Activated naive CD4-positive, alpha-beta T cell treated with anti-CD3 and anti-CD28 coated beads, Interleukin-2, amount 10 ng/mL, durations not matched to agents 7 days and 5 days (primary cell): Measurements from ENCODE around the gene NLGN4Y.
"Not testable (repeated sequence)": the region's sequence is repeated elsewhere in the genome, so short reads cannot be mapped to it uniquely, and the experiment has no call there.

Experiments
- CTCF ChIA-PET: fragments of 350-600 bp; sonication (Branson Sonifier 250); formaldehyde crosslinking; loops from one replicate; lab custom pipeline; 2021; ENCODE audit warnings: antibody characterized with exemption; lab: Charles Lee
- DNase-seq: peaks from one replicate; pipeline ENCODE4 v3.0.0-alpha.2; 2020
- H3K27ac Mint-ChIP-seq: one replicate; pipeline ENCODE4 v1.8.0; 2021; ENCODE audit warnings: mild to moderate bottlenecking, moderate library complexity, mixed read lengths
- H3K27me3 Mint-ChIP-seq: one replicate; pipeline ENCODE4 v1.8.0; 2021; ENCODE audit warnings: mild to moderate bottlenecking, mixed read lengths
- H3K36me3 Mint-ChIP-seq: one replicate; pipeline ENCODE4 v1.8.0; 2021; ENCODE audit warnings: mixed read lengths
- H3K4me1 Mint-ChIP-seq: one replicate; pipeline ENCODE4 v1.8.0; 2021; ENCODE audit warnings: mixed read lengths
- H3K4me3 Mint-ChIP-seq: one replicate; pipeline ENCODE4 v1.8.0; 2021; ENCODE audit warnings: mild to moderate bottlenecking, moderate library complexity, mixed read lengths
- H3K9me3 Mint-ChIP-seq: one replicate; pipeline ENCODE4 v1.8.0; 2021; ENCODE audit warnings: mixed read lengths

Gene NLGN4Y

DNA sequence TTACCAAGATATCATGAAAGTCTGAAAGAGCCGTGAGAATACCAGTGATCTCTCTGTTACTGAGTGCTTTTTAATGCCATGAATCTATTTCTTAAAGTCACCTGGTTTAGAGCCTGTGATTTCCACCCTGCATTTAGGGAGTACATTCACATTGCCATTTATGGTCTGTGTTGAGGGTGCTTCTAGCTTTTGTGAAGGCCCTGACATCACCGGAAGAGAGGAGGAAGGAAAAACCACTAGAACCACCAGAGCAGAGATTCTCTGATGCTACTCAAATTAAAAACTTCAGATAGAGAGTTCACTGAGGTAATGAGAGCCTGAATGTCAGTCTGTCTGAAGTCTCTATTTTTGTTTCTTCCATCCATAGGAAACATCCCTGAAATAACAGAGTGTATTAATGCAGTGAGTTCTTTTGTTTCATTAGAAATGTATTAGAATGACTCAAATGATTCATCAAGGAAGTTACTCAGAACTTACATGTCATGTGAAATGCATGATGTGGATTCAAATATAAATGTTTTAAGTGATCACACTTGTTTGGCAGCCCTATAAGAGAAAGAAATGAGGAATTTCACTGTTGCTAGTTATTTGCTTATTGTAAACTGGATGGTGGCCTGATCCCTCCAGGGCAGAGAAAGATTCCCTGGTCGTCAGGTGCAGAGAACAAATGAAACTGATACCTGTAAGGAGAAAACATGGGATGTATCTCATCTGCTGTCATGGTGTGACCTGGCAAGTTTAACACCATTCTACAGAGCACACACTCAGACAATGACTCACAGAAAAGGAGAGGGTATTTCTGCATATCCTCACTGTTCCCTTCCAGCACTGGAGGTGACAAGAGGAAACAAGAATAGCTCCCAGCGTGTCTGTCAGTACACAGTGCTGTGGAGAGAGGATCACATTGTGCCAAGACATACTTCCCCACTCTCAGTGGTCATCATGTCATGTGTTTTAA, 310.1 kb downstream of the NLGN4Y start:
- Mint-ChIP-seq H3K27ac (peak overlapping the region; percentile 14), H3K9me3 (peaks cover 2% of the 10 kb centered on the region), H3K4me3 (no peak overlapping the region), H3K4me1 (peaks cover 2% of the 10 kb centered on the region), H3K36me3 (no peaks in the 10 kb centered on the region), H3K27me3 (no peaks in the 10 kb centered on the region)
- DNase-seq = no peak
- CTCF ChIA-PET = no interaction called here

DNA sequence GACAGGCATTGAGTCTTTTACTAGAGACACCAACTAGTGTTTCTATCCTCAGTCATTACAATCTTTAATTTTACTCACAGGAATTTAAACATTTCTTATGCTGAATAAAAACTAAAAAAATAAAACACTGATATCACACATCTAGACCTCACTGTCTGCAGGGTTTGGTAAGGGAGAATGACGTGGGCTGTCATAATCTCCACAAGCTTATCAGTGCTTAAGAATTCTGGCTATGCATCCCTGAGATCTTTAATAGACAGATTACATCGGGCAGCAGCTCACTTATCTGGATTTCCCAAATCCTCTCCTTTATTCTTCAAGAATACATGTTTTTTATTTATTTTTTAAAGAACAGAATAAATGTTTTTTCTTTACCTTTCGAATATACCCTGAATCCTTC, 313.1 kb downstream of the NLGN4Y start:
- Mint-ChIP-seq H3K4me3 (no peak overlapping the region), H3K36me3 (no peaks in the 10 kb centered on the region), H3K27me3 (no peaks in the 10 kb centered on the region), H3K4me1 (peaks cover 2% of the 10 kb centered on the region), H3K27ac (no peak overlapping the region), H3K9me3 (peaks cover 2% of the 10 kb centered on the region)
- no peak for DNase-seq
- CTCF ChIA-PET = no interaction called here

DNA sequence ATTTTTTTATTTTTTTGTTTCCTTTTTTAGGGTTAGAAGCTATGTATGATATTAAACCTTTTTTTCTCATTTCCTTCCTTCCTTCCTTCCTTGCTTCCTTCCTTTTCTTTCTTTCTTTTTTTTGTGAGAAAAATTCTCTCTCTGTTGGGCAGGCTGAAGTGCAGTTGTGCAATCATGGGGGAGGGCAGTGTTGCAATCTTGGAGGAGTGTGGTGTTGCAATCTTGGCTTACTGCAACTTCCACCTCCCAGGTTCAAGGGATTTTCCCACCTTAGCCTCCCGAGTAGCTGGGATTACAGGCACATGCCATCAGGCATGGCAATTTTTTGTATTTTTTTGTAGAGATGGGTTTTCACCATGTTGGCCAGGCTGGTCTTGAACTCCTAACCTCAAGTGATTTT, 326.4 kb downstream of the NLGN4Y start:
- H3K27me3 Mint-ChIP-seq = no peaks in the 10 kb centered on the region
- H3K27ac Mint-ChIP-seq = no peak overlapping the region
- H3K4me3 Mint-ChIP-seq = no peak overlapping the region
- CTCF ChIA-PET = no interaction called here
- no peak for DNase-seq
- no peaks in the 10 kb centered on the region for H3K4me1 Mint-ChIP-seq
- no peaks in the 10 kb centered on the region for H3K9me3 Mint-ChIP-seq
- no peaks in the 10 kb centered on the region for H3K36me3 Mint-ChIP-seq

DNA sequence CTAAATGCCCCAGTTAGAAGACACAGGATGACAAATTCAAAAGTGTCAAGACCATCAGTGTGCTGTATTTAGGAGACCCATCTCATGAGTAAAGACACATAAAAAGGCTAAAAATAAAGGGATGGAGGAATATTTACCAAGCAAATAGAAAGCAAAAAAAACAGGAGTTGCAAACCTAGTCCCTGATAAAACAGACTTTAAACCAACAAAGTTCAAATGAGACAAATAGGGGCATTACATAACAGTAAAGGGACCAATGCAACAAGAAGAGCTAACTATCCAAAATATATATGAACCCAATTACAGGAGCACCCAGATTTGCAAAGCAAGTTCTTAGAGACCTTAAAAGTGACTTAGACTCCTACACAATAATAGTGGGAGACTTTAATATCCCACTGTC, 336.1 kb downstream of the NLGN4Y start:
- CTCF ChIA-PET = no interaction called here
- H3K27me3 Mint-ChIP-seq = no peaks in the 10 kb centered on the region
- no peak for DNase-seq
- H3K9me3 Mint-ChIP-seq = peaks cover 2% of the 10 kb centered on the region
- H3K4me3 Mint-ChIP-seq = no peak overlapping the region
- no peaks in the 10 kb centered on the region for H3K4me1 Mint-ChIP-seq
- no peaks in the 10 kb centered on the region for H3K36me3 Mint-ChIP-seq
- no peak overlapping the region for H3K27ac Mint-ChIP-seq

DNA sequence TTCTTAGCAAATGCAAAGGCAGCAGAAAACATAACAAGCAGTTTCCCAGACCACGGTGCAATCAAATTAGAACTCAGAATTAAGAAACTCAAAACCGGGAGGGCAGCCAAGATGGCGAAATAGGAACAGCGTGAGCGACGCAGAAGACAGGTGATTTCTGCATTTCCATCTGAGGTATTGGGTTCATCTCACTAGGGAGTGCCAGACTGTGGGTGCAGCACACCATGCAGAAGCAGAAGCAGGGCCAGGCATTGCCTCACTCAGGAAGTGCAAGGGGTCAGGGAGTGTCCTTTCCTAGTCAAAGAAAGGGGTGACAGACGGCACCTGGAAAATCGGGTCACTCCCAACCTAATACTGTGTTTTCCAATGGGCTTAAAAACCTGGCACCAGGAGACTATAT, 336.7 kb downstream of the NLGN4Y start:
- H3K9me3 Mint-ChIP-seq, H3K4me3 Mint-ChIP-seq, H3K27ac Mint-ChIP-seq, H3K27me3 Mint-ChIP-seq, H3K4me1 Mint-ChIP-seq, CTCF ChIA-PET, DNase-seq, H3K36me3 Mint-ChIP-seq: not testable (repeated sequence)

DNA sequence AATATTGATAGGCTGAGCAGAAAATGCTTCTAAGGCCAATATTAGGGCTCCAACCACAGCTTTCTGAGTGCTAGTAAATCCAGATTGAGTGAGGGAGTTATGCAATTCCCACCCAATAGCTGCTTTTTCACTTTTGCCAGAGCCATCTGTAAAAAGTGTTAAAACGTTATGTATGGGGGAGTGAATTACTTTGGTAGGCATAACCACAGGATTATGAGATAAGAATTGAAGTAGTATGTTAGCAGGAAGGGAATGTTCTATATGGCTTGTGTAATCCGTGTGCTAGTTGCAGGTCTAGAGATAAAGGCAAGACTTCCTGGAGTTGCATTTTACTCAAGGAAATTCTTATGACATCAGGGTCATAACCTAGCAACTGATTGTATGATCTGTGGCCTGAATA, 347.6 kb downstream of the NLGN4Y start:
- CTCF ChIA-PET = no interaction called here
- no peaks in the 10 kb centered on the region for H3K36me3 Mint-ChIP-seq
- H3K9me3 Mint-ChIP-seq = peaks cover 1% of the 10 kb centered on the region
- no peak overlapping the region for H3K4me3 Mint-ChIP-seq
- H3K27me3 Mint-ChIP-seq = no peaks in the 10 kb centered on the region
- no peaks in the 10 kb centered on the region for H3K4me1 Mint-ChIP-seq
- no peak for DNase-seq
- no peak overlapping the region for H3K27ac Mint-ChIP-seq
